Esophagus mucosa (tissue), 1 donor: Measurements from ENCODE around the gene KCTD11. TPM values are rescaled to one million over a fixed set of nuclear protein-coding genes. Genes with fewer than 3 reads are reported as not detected.

Source experiments
- ATAC-seq: fragments of 200-7000 bp; cut with Tn5 transposase; one replicate; pipeline ENCODE4 v1.9.1; 2020
- total RNA-seq: library from RNA; stranded (reverse); gene quantifications from one replicate; pipeline ENCODE4 v1.2.4, GENCODE V29; 2023
- donor health status: DM: yes; HTN: yes; CAD: no.

KCTD11 gene
- total RNA-seq, result 32.9 TPM

DNA sequence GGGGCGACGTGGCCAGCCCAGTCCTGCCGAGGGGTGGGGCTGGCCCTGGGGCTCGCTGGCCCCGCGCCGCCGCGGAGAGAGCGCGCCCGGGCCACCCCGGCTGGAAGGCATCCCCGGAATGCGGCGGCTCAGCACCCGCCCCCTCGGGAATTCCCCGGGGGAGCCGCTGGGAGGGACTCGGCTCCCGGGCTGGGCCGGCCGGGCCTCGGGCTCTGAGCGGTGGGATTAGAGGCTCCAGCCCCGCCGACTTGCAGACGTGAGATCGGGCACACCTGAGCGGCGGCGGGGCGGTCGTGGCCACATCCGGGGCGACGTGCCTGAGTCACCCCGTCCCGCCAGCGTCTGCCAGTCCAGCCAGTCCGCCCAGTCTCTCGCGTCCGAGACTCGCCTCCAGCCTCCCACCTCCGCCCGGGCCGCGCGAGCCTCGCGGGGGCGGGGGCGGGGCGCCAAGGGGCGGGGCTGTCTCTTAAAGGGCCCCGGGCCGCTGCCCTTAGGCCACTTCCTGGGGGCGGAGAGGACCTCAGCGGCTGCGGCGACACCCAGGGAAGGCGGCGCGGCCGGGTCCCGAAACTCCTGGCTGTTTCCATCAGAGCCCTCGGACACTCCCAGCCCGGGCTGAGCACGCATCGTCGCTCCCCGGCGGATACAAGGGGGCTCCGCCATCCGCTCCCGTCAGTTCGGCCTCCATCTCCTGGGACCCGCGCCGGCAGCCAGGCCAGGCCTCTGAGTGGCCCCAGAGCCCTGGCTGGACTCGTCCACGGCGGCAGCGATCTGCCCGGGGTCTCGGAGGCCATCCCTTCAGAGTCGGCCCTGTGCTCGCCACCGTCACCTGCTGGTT lies at the start of gene KCTD11:
Gene KCTD11 (plus strand): TSS at position 498 of the 838 bp plus-strand sequence.
- ATAC-seq, result peak; percentile 69

GRCh38 chr17:7304179-7304578 lies 47.8 kb upstream of the KCTD11 start:
- ATAC-seq, result no peak

- peak; percentile 92 for ATAC-seq
Measured at GRCh38 chr17:7306911-7307685, 44.9 kb upstream of the KCTD11 start, which contains the start of gene EIF5A. EIF5A (plus strand) TSS chr17:7307628; CDS start chr17:7309636, 2,008 bp downstream.

DNA sequence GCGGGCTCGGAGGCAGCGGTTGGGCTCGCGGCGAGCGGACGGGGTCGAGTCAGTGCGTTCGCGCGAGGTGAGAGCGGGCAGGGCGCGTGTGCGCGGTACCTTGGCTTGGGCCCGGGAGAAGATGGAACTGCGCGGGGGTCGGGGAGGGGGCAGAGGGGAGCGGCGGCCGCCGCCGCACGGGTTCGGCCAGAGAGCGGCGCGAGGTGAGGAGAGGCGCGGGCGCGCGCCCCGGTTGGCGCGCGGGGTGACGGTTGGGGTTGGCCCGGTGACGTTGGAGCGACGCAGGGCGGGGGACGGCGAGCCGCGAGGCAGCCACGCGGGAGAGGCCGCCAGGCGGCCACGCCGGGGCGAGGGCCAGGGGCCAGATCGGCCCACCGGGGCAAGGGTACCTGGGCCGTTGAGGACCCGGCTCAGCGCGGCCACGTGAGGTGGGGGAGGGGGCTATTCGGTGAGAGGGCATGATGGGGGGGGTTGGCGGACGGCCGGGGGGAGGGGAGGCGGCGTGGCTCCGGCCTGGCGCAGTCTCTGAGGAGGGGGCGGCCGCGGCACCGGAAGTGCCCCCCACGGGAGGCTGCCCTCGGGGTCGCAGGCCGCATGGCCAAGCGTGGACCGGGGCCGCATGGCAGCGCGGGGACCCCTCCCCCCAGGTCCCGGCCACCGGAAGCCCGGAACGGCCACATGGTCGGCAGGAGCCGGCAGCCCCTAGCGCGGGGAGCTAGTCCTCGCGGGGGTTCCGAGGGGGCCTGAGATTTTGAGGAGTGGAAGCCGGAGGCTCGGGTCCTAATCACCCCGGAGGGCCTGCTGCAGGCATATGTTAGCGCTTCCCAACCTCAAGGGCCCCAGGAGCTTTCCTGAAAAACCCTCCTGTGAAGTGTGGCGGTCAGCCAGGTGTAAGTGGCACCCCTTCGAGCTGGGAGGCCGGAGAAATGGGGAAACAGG lies 44.0 kb upstream of the KCTD11 start:
- peak; percentile 46 for ATAC-seq

GRCh38 chr17:7308625-7309433 lies 43.1 kb upstream of the KCTD11 start:
- ATAC-seq, result peak; percentile 35

DNA sequence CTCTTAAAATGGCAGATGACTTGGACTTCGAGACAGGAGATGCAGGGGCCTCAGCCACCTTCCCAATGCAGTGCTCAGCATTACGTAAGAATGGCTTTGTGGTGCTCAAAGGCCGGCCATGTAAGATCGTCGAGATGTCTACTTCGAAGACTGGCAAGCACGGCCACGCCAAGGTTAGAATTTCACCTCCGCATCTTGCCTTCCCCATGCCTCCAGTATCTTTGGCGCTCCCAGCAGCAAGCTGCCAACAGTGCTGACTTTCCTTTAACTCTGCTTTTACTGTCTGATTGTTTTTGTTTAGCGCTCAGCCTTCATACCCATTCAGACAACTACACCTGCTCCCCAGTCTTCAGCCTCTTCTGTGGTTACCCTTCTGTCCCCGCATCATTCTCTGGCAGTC lies 42.3 kb upstream of the KCTD11 start:
- ATAC-seq, result no peak

DNA sequence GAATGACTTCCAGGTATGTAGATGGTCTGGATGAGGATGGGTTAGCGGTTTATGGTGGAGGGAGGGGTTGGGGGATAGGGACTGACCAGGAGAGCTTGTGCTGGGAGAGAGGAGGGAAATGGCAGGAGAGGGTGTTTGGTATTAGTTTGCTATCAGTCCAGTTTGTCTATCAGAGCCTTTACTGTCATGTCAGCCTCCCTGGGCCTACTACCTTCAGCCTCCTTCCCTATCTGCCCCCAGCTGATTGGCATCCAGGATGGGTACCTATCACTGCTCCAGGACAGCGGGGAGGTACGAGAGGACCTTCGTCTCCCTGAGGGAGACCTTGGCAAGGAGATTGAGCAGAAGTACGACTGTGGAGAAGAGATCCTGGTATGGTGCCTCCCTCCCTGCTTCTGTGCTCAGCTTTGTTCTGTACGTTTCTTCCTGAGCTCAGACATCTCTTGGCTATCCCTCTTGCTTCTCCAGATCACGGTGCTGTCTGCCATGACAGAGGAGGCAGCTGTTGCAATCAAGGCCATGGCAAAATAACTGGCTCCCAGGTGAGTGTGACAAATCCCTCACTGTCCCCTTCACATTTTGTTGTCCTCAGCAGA lies 40.8 kb upstream of the KCTD11 start:
- no peak for ATAC-seq

- ATAC-seq, result no peak
Measured at GRCh38 chr17:7312432-7313087, 39.4 kb upstream of the KCTD11 start.

DNA sequence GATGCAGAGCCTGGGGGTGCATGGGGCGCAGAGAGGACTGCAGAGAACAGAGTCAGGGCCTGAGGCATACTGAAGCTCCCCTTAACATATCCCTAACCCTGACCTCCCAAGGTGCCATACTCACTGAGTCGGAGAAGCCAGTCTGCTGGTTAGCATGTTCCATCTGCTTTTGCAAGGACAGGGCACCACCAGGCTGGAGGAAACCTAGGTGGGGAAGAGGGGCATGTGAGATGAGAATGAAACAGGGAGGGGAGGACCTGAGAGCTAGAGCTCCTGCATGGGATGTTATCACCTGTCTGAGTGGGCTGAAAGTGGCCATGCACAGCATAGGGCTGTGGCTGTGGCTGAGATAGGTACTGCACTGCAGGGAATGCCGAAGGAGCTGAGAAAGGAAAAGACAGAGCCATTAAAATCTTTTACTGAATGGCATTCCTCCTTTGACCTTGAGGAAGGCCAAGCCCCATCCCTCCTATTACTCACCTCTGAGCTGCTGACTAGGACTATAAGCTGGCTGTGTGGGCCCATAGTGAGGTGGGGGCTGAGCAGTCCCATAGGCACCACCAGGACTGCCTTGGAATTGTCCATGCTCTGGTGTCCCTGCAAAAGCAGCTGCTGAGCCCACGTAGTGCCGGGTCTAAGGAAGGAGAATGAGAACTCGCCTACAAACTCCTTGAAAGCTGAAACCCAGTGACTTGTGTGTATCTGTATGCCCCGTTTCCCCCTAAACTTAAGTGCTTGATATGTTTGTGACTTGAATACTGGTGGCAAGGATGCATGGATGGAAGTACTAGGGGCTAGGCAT lies 38.7 kb upstream of the KCTD11 start:
- no peak for ATAC-seq

GRCh38 chr17:7313890-7314718 lies 37.9 kb upstream of the KCTD11 start:
- ATAC-seq, result no peak

GRCh38 chr17:7314719-7315569 lies 37.0 kb upstream of the KCTD11 start, which contains the start of gene GPS2:
GPS2 (minus strand) TSS chr17:7315360; CDS start chr17:7315052, 308 bp downstream.
- peak; percentile 79 for ATAC-seq

DNA sequence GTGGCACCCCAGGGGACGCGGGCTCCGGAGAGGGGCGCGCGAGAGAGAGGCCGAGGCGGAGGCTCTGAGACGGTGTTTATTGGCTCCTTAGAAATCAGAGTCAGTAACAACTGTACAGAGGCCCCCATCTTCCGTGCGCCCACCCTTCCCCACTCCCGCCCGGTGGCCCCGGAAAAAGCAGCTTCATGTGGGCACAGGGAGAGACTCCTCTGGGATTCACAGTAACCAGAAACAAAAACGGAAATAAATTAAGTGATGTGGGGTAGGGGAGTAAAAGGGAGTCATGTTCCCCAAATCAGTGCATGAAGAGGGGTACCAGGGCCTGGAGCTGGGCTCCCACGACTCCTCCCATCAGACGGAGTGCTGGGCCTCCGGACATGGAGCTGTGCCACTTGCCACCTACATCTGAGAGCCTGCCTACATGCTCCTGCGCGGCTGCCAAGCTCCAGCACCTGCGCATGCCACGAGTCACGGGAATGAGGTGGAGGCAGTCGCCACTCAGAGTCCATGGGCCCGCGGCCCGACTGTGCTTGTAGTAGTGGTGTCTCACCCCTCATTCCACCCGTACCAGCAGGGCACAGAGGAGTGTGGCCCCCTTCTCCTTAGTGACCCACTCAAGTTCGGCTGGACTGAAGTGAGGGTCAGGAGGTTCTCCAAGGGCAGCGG lies 36.3 kb upstream of the KCTD11 start:
- ATAC-seq, result peak; percentile 30

GRCh38 chr17:7317161-7317803 lies 34.7 kb upstream of the KCTD11 start:
- no peak for ATAC-seq

DNA sequence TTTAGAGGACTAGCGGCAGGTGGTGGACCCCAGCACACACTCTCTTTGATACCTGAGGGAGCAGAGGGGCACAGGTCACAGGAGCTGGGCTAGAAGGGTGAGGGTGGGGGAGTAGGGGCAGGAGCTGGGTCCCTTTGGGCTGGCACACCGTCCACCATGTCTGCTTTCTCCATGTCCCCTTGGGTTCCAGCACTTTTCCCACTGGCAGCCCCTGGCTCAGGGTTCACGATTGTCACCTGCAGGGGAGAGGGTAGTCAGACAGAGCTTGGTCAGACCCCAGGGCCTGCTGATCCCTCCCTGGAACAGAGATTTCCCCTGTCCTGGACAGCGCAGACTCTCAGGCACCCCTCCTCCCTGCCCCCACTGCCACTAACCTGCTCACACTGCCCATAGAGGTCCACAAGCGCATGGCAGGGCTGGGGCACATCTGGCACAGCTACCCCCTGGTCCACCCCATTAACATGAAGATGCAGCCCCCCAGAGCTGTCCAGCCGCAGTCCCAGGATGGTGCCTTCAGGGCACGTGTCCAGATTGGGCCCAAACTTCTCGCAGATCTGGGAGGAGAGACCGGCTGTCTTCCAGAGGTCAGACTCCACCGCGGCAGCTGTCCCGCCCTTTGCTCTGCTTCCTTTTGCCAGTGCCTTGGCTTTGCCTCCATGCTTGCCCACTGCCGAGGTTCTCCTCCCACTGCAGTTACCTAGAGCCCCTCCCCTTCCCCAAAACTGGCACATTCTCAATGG lies 33.7 kb upstream of the KCTD11 start:
- ATAC-seq, result no peak

GRCh38 chr17:7321466-7321865 lies 30.5 kb upstream of the KCTD11 start:
- ATAC-seq, result no peak
